Left renal pelvis (tissue), 4 donors: ENCODE results near the gene GSK3B. TPM values are rescaled to one million over a fixed set of nuclear protein-coding genes. Genes with fewer than 3 reads are reported as not detected.

Experiments
- DNase-seq, 4 donors: peaks; one replicate each; pipeline ENCODE4 v3.0.0-alpha.2; 2013; ENCODE audit warnings: low read depth in 4 of 4, low spot score in 3 of 4
- polyA plus RNA-seq, 4 donors: library from polyadenylated mRNA; unstranded; fragments of 120-200 nt; gene quantifications; one replicate each; pipeline ENCODE4 v1.2.1, GENCODE V29; 2013; ENCODE audit not compliant: insufficient read length in 4 of 4

GSK3B gene
- polyA plus RNA-seq, 4 donors, result 39.7 to 52.7 (median 43.6) TPM

- DNase-seq, result no peak
Observed at GRCh38 chr3:120098710-120099109, 4.5 kb upstream of the GSK3B start.

GRCh38 chr3:120095979-120096426 is 1.8 kb upstream of the GSK3B start:
- no peak for DNase-seq

DNA sequence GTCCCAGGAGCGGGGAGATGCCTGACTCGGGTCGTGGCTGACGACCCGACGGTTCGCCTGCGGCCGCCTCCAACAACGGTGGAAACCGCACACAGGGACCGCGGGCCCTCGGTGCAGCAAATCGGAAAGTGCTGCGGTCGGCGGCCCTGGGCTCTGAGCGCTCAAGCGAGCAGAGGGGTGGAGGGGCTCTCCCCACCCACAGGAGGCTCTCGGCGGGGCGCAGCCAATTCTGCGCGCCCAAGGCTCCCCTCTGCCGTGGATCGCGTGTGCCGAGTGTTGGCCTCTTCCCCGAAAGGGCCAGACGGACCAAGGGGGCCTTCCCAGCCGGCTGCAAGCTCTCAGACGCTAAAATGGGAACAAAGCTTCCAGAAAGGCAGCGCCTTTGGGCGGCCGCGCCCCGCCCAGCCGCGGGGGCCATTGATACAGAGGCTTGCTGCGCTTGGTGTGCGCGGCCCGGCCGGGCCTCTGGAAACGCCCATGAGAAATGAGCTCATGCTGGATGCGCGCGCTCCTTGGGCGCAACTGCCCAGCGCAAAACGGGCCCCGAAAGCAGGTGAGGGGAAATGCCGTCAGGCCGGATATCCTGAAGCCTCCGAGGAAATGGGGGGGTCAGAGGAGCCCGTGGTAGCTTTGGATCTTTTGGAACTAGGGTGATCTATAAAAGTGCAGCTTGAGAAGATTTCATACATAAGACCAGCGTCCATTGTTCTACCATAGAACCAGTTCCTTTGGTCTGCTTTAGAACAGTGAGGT is 1.2 kb upstream of the GSK3B start:
- peak; percentile 74 to 88 (median 80) for DNase-seq

DNA sequence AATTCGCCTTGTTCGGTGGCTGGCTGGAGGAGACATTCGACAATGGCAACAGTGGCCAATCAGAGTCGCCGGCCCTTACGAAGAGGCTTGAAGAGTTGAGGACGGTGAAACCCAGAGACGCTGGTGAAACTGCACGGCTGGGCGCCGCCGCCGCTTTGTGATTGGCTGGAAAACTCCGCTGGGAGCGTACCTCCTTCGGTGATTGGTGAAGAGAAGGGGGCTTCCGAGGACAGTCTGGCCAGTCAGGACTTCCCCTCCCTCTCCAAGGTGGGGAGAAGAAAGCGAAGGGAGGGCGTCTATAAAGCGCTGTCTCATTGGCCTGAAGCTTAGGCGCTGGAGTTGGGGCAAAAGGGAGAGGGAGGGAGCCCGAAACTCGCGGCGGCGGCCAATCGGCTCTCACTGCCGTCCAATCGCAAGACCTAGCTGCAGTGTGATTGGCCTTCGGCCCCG is 554 bp upstream of the GSK3B start:
- peak; percentile 99 to 100 (median 100) for DNase-seq

DNA sequence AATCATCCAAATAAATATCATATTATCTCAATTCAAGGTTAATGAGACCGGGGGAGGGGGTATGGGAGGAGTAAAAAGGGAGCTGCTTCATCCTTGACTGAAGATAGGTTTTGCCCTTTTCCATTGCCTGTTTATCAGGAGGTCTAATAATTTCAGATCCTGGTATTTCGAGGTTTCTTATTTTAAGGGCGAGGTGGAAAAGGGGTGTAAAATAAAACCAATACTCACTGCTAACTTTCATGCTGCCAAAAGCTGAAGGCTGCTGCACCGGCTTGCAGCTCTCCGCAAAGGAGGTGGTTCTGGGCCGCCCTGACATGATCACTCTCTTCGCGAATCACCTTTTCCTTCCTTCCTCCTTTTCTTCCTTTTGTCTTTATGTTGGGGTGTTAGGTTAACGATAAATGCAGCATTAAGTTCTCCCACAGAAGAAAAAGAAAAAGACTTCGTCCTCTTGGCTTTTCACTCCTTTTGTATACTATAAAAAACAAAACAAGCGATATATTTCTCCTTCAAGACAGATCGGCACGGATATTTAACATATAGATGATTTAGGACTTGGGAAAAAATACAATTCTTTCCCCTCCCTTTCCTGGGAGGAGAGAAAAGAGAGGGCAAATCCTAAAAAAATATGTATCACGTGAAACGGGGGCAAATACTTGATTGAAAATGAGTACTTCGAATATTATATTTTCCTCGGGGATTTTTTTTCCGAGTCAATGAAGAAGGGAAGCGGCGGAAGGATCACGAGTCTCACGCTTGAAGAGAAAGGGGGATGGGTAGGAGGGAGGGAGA is 932 bp downstream of the GSK3B start:
- peak; percentile 78 to 85 (median 81) for DNase-seq

- no peak for DNase-seq
Observed at GRCh38 chr3:120092474-120092873, 1.8 kb downstream of the GSK3B start.

DNA sequence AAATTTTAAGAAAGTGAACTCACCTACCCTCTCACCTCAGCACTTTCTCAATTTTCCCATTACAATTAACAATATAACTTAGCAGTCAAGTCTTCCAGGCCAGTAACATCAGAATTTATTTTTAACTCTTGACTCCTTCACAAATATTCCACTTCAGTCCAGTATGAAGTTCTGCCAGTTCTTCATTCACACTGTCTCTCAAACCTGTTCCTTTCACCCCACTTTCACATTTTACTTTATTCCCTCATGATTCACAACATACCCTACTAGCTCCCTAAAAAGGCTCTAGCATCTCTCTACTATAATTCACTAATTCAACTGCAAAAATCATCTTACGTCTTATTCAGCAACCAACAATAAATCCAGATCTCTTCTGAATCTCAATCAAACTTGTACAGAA is 3.8 kb downstream of the GSK3B start:
- no peak for DNase-seq

DNA sequence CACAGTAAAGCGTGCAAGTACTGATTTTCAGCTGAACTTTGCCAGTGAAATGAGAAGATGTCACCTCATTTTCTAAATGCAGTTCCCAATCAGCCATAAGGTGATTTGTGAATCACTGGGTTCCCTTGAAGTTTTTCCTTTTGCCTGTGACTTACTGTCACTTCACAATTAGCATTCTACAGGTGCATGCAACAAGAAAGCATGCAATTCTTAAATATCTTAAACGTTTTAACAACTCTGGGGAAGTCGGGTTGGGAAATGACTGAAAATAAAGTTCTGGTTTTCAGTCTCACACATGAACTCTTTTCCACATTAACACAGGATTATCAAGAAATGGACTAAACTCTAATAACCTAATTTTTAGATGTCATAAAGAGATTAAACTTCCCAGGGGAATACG is 5.2 kb downstream of the GSK3B start:
- no peak for DNase-seq

DNA sequence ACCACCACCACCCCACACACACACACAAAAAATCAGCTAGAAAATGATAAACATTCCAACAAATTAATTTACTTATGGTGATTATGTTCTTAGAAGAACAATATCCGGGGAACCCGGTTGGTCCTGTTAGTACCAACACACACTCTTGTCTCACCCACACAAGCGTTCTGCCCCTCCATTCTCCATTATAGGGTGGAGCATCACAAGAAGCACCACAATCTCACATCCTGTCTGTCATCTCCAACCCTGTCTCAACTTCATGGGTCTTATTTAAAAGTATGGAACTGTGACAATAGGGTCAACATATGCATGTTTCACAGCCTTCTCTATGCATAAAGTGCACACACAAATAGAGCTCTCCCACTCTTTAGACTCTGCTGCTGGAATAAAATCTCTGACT is 5.6 kb downstream of the GSK3B start:
- no peak for DNase-seq

- DNase-seq, result no peak
Observed at GRCh38 chr3:120081719-120082118, 12.5 kb downstream of the GSK3B start.

GRCh38 chr3:120080836-120081235 is 13.4 kb downstream of the GSK3B start:
- no peak for DNase-seq

GRCh38 chr3:120077731-120078130 is 16.5 kb downstream of the GSK3B start:
- DNase-seq, result no peak

DNA sequence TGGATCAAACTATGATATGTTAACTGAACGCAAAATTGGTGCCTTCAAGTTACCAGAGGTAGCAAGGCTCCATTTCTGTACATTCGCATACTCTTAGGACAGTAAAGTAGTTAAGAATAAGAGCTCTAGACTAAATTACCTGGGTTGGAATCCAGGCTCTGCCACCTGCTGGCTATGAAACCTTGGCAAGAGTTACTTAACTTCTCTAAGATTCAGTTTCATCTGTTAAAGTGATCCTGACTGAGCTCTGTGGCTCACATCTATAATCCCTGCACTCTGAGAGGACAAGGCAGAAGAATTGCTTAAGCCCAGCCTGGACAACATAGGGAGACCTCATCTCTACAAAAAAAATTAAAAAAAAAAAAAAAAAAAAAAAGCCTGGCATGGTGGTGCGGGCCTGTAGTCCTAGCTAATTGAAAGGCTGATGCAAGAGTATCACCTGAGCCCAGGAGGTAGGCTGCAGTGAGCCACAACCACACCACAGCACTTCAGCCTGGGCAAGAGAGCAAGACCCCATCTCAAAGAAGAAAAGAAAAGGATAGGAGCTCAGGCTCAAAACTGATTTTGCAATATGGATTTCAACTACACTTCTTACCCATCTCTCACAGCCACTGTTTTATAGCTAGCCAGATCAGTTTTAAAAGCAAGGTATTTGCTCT is 21.3 kb downstream of the GSK3B start:
- DNase-seq, result no peak

DNA sequence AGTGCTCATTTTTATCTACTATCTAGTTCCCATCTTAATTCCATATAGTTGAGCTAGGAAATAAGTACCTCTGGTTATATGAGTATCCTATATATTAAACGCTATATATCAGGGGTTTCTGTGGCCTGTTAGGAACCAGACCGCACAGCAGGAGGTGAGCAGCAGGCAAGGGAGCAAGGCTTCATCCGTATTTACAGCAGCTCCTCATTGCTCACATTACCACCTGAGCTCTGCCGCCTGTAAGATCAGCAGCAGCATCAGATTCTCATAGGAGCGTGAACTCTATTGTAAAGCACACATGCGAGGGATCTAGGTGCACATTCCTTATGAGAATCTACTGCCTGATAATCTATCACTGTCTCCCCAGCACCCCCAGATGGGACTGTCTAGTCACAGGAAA is 23.0 kb downstream of the GSK3B start:
- no peak for DNase-seq

DNA sequence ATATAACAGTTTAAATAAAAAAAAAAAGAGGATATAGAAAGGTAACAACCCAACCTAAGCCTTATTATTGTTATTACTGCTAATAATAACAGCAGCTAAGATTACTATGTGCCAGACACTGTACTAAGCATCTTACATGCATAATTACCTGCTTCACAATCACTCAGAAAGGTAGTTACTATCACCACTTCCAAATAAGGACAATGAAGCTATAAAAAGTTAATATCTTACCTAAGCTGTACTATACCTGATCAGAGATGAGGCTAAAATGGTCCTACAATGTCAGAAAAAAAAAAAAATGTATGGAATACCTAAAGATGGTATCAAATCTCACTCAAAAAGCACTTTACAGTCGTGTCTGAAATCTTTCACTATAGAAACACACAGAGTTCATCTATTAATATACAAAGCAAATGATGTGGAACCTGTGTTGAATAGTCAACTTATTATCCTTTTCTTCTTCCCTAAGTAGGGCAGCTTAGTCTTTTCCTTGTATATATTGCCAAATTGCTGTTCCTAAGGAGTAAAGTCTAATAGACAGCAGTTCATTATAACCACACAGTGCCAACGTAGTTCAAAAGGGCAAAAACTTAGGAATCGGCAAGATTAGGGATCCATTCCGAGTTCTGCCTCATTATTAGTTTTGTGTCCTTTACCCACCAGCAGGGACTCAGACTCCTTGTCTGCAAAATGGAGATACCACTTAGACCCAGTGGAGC is 23.8 kb downstream of the GSK3B start:
- DNase-seq, result no peak

- no peak for DNase-seq
Observed at GRCh38 chr3:120067083-120067482, 27.2 kb downstream of the GSK3B start.

DNA sequence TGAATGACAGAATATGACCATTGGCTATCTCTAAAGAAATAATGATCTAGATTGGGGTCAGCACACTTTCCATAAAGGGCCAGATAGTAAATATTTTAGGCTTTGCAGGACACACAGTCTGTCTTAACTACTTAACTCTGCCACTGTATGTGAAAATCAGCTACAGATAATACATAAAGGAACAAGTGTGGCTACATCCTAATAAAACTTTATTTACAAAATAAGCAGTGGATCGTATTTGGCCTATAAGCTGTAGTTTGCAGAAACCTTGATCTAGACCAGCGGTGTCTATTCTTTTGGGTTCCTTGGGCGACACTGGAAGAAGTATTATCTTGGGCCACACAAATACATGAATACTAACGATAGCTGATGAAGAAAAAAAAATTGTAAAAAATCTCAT is 27.6 kb downstream of the GSK3B start:
- no peak for DNase-seq

DNA sequence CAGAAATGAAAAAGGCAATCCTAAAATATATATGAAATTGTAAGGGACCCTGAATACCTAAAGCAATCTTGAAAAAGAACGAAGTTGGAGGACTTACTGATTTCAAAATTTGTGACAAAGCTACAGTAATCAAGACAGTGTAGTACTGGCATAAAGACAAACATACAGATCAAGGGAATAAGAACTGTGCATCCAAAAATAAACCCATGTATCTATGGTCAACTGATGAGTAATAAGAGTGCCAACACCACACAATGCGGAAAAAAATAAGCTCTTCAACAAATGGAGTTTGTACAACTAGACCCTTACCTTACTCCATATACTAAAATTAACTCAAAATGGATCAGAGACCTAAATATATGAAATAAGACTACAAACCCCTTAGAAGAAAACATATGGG is 29.6 kb downstream of the GSK3B start:
- no peak for DNase-seq

GRCh38 chr3:120062474-120062873 is 31.8 kb downstream of the GSK3B start:
- no peak for DNase-seq

GRCh38 chr3:120059081-120059864 is 35.0 kb downstream of the GSK3B start:
- no peak for DNase-seq
